Stimulated activated CD8-positive, alpha-beta memory T cell treated with anti-CD3 and anti-CD28 coated beads, Interleukin-7, amount 100 ng/mL, for 4 hours (primary cell): ENCODE measurements around the gene LRTM2.

ENCODE experiments used
- DNase-seq, 2 donors: peaks; one replicate each; pipeline ENCODE4 v3.0.0-alpha.2; 2020; ENCODE audit warnings: low read depth in 2 of 2

The LRTM2 gene

GRCh38 chr12:1829306-1829900 lies 9.0 kb downstream of the LRTM2 start:
- DNase-seq, result no peak

- DNase-seq, result no peak
Observed at GRCh38 chr12:1830401-1830845, 10.1 kb downstream of the LRTM2 start.

- no peak for DNase-seq
Observed at GRCh38 chr12:1830981-1831963, 10.9 kb downstream of the LRTM2 start.

DNA sequence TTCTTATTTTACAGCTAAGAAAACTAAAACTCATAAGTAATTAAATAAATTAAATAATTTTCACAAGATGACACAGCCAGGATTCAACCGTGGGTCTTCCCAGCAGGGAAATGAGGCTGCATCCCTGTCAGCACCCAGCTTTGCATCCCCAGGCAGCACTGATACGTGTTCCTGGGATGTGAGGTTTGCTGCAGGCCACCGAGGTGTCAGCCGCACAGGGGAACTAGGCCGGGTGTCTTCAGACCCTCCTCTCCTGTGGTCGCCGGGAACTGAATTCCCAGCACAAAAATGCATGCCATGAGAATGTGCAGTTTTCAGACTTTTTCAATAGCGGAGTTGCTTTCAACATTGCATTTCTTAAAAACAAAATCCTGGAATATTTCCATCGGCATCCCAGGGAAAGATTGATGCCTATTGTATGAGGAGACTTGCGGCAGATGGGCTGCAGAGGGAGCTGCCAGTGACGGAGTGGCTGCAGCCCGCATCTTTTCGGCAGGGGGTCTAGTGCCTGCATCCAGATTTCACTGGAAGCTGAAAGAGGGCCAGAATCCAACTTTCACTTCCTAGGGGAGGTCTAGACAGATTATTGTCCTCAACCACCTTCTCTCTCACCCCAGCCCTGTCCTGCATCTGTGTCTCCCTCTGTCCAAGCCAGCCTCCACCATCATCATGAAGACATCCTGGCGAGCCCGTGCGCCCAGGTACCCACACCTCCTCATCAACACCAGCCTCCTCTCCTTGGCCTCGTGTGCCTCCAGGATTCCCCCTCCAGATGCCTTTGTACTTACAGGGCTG lies 12.6 kb downstream of the LRTM2 start:
- DNase-seq, result no peak

DNA sequence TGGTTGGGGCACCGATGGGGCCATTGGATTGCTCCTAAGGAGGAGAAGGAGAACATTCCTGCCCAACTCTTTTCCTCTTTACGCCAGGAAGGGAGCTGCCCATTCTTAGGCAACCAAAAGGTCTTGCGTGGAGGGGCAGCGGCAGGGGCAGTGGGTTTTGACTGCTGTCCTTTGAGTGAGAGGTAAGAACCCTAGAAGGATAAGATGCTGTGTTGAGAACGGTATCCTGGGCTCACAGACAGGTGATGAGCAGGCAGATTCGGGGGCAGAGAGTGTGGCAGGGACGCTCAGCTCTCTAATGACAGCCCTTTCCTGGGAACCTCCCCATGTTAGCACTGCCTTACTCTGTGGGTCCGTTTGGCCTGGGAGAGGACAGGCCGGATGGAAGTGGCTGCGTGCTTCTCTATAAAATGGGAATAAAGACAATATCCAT lies 13.2 kb downstream of the LRTM2 start:
- no peak for DNase-seq

DNA sequence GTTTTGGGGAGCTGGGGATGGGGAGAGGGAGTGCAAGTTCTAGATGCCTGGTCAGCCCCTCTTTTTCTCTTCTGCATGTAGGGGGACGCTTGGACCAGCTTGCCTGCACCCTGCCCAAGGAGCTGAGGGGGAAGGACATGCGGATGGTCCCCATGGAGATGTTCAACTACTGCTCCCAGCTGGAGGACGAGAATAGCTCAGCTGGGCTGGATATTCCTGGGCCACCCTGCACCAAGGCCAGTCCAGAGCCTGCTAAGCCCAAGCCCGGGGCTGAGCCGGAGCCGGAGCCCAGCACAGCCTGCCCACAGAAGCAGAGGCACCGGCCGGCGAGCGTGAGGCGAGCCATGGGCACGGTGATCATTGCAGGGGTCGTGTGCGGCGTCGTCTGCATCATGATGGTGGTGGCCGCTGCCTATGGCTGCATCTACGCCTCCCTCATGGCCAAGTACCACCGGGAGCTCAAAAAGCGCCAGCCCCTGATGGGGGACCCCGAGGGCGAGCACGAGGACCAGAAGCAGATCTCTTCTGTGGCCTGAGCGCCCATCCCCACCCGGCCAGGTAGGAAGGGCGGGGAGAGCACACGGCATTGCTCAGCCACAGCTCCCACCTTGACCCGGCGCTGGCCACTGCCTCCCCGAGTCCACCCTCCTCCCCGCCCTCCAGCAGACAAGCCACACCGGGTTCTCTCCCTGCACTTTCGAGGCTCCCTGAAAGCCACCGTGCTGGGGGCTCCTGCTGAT lies 14.0 kb downstream of the LRTM2 start:
- no peak for DNase-seq

- DNase-seq, result no peak
Observed at GRCh38 chr12:1835211-1836131, 15.1 kb downstream of the LRTM2 start.

DNA sequence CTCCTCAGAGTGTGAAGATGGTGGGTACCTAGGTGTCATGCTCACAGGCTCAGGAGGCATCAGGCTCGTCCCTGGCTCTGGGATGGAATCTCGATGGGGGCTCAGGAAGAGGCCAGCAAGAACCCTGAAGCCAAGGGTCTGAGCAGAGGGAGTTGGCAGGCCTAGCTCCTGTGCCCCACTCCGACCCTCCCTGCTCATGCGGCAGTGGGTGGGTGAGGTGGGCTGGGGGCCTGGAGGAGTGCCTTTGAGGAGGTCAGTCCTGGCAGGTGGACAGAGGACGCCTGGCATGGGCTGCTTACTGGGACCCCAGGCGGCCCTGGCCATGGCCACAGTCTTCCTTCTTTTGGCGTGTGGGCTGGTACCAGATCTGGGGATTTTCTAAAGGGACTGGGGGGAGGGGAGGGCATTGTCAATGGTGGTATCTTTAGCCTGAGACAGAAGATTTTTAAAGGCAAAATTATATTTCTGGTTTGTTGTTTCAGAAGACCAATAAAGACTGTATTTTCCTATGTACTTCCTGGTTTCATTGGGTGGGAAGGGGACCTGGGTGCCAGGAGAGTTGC lies 16.0 kb downstream of the LRTM2 start:
- DNase-seq, result no peak

DNA sequence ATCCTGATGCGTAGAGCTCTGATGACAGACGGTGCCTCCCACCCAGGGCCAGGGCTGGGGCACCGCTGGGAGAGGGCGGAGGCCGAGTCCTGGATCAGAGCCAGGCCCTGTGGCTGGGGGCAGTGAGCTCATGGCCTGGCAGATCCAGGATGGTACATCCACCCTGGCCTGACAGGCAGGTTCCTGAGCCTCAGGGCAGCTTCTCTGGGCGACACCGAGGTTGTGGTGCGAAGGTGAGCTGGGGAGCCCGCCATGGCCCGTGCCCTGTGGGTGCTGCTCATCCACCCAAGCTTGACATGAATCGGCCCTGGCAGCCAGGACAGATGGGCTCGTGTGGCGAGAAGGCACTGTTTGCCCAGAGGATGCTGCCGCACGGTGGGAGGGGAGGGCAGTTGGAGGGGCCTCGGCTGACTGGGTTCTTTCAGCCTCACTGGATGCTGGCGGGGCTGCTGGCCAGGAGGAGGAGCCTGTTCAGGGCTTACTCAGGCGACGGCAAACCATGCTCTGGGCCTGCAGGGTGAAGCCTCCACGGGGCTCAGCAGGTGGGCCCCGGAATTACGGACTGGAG lies 16.6 kb downstream of the LRTM2 start:
- no peak for DNase-seq

DNA sequence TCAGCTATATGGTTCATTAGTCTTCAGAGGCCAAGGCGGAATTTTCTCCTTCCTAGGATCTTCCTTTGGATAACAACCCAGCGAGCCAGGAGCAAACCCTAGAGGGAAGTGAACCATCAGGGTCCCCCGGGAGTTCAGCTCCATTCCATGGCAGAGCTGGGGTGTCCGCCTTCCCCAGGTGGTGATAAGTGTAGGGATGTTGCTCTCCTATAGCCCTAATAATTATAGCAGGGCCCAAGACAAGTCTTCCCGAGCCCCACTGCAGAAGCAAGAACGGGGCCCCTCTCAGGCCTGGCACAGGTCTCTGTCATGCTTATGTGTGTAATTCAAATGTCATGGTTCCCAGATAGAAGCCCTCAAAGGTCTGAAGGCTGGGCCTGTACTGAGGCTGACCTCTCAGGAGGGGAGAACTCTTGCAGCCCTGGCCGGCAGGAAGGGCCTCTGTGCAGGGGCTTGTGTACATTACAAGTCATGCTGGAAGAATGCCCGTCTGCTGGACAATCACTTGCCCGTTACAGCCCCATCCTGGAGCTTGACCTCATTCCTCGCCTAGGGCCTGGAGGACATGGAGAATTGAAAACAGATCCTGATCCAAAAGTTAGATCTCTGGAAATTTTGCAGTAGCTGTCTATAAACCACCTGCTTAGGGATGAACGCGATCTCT lies 17.3 kb downstream of the LRTM2 start:
- no peak for DNase-seq

DNA sequence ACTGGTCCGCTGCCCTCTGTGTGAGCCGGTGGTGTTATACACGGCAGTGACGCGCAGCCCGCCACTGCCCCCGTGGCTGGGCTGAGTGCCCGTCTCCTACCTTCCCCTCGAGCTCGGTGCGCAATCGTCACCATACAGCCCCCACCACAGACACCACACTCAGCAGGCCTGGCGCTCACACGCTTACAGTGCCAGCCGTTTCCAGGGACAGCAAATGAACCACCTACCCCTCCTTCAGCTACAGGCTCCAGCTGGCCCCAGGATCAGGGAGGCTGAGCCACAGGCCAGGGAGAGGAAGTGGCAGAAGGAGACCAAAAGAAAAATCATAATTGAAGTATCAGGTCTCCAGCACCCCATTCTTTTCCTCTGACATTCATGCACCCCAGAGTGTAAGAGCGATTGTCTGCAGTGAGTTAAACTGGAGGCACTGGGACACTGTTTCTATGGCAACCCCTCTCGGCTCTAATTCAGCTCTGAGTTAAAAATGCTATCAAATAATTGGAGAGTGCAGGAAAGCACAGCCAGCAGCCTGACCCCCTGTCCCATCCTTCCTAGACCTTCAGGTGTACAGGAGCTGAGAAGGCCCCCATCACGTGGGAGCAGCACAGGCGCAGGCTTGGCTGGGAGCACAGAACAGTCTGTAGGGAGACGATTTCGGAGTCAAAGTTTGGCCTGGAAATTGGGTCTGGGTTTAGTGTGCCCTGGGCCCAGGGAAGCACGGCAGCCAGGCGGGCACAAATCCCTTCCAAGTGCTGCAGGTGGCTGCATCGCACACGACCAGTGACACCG lies 18.0 kb downstream of the LRTM2 start:
- DNase-seq, result no peak

DNA sequence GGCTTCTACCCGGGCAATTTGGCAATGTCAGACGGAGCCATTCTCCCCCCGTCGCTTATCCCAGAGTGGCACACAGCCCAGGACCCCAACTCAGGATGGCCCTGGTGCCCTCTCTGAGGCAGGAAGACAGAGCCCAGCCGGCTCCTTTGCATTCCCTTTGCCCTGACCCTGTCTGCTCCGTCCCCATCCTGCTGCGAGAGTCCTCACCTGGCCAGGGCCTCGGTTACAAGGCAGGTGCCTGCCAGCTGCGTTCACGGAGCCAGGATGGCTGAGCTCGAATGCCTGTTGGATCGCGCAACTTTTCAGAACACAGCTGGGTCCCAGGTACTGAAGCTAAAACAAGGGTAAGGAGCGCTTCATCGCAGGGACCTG lies 18.6 kb downstream of the LRTM2 start:
- DNase-seq, result no peak

GRCh38 chr12:1839464-1839863 lies 19.1 kb downstream of the LRTM2 start:
- DNase-seq, result no peak

DNA sequence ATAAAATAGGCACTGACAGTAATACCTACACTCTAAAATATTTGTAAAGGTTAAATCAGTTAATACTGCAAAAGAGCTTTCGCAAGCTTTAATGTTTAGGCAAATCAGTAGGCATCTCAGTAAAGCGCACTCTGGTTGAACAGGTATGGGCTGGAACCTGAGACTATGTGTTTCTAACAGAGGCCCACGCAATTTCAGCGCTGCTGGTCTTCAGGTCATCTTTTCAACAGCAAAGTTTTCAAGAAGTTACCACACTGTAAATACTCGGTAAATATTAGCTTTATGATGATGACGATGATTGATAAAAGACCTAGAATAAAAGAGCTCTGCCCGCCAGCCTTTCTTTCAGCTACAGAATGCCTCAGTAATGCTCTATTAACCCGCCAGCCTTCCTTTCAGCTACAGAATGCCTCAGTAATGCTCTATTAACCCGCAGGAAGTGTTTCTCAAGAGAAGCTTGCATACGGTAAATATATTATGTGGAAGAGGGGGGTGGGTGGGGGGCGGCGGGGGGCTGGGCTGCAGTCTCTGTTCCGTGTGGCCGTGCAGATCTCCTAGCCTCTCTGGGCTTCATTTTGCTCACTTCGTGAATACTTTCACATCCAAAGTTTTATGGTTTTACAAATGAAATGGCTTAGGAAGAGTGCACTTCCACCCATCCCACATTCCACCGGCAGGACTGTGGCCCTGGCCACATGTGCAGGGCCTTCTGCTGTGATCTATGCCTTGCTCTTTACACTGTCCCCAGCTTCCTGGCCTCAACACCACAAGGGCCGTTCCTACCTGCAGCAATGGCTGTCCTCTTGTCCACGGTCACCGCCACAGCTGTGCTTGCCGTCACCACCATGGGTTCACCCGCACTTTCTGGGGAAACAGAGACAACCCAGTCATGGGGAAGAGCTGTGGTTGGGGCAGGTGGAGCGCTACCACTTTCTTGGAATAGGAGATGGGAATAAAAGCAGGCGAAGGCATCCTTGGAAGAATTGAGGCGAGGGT lies 19.9 kb downstream of the LRTM2 start:
- no peak for DNase-seq

- DNase-seq, result no peak
Observed at GRCh38 chr12:1840981-1841425, 20.6 kb downstream of the LRTM2 start.

GRCh38 chr12:1841586-1842182 lies 21.3 kb downstream of the LRTM2 start:
- no peak for DNase-seq
